ENCODE measurements around the gene FGF8. TPM values are rescaled to one million over a fixed set of nuclear protein-coding genes. Genes with fewer than 3 reads are reported as not detected.
A peak's percentile ranks its signal among the peaks of the same experiment; 100 is the strongest.

FGF8 gene
- total RNA-seq, 1 donor = not detected

DNA sequence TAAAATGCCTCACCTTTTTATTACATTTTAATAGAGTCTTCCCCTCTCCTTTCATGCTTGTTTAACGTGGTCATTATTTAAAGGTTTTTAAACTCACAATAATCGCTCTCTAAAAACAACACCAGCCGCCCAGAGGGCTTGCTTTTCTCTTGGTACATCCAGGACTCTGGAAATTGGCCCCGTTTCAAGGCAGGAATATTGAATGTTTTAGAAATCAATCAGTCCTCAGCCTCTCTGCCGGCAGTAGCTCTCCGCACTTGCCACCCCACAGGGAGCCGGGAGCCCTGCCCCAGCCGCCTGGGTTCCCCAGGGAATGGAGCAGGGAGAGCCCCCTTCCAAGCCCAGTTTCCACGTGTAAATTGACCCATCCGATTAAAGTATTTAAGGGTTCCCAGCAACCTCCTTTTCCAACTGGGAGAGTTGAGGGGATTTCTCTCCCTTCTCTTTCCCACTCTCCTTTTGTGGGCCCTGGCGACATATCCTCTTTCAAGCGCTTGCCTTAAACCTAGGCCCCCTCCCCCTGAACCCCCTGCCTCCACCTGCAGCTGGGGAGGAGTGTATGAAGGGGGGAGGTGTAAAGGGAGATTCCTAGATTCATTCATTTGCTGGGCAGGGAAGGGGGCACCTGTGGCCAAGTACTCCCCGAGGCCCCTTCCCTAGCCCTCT lies 1.9 kb downstream of the FGF8 start:
- H3K79me2 ChIP-seq (ENCODE audit: insufficient read depth, low read length) = no peaks in the 10 kb centered on the region
- H2AFZ ChIP-seq (ENCODE audit: low read length) = no peak overlapping the region
- H4K20me1 ChIP-seq (ENCODE audit: insufficient read depth, low read length) = peaks cover 14% of the 10 kb centered on the region
- H3K36me3 ChIP-seq (ENCODE audit: insufficient read depth, low read length) = no peaks in the 10 kb centered on the region
- H3K4me3 ChIP-seq (ENCODE audit: insufficient read depth, low read length) = no peak overlapping the region
- H3K4me1 ChIP-seq (ENCODE audit: insufficient read depth, low read length) = no peaks in the 10 kb centered on the region
- TF ChIP-seq CTCF (IDR thresholded peaks at IDR 0.05; ENCODE audit: extremely low read depth, low read depth, low read length) = no peak
- DNase-seq (ENCODE audit: insufficient read length, low spot score, missing footprints) = peak; percentile 81
- H3K4me2 ChIP-seq (ENCODE audit: insufficient read depth, low read length) = no peak overlapping the region
- H3K27ac ChIP-seq (ENCODE audit: low read depth, low read length) = no peak overlapping the region
- peaks cover 51% of the 10 kb centered on the region for H3K27me3 ChIP-seq (ENCODE audit: insufficient read depth, low read length)
- no peaks in the 10 kb centered on the region for H3K9me3 ChIP-seq (ENCODE audit: low read depth, low read length)

DNA sequence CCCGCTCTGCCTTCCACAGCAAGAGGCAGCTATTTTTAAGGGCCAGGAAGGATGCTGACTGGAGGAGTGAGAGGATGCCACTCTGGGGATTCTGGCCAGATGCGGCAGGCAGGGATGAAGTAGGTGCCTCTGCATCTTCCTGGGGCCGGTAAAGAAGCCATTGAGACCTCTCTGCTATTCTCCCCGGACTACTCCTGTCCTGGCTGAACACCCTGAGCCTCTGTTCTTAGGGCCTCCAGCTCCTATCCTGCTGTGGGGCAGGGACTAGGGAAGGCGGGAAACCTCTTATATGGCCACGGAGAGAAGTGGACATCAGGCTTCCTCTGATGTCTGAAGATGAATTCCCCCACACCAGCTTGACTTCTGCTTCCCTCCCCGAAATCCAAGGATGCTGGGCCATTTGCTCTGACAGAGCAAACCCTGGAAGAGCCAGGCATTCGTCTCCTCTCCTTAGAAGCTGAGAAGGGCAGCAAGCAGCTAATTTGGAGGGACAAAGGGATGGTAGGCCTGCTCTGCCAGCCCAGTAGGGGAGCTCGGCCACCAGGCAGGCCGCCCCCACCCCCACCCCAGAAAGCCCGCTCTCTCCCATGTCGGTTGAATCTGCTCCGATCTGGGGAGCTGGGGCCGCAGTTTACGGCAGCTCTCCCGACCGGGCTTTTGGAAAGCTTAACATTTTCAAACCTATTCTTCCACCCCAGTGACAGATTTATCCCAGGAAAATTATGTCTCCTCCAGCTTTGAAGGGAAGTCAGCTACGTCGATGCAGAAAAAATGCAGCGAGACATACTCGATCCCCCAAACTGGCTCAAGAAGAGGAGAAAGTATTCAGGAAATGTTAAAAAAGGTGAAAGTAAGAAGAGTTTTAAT lies 2.8 kb downstream of the FGF8 start:
- H3K36me3 ChIP-seq (ENCODE audit: insufficient read depth, low read length) = no peaks in the 10 kb centered on the region
- H3K4me3 ChIP-seq (ENCODE audit: insufficient read depth, low read length) = no peak overlapping the region
- H2AFZ ChIP-seq (ENCODE audit: low read length) = no peak overlapping the region
- H3K27me3 ChIP-seq (ENCODE audit: insufficient read depth, low read length) = peaks cover 55% of the 10 kb centered on the region
- peaks cover 7% of the 10 kb centered on the region for H4K20me1 ChIP-seq (ENCODE audit: insufficient read depth, low read length)
- H3K27ac ChIP-seq (ENCODE audit: low read depth, low read length) = no peak overlapping the region
- no peaks in the 10 kb centered on the region for H3K9me3 ChIP-seq (ENCODE audit: low read depth, low read length)
- no peak for TF ChIP-seq CTCF (IDR thresholded peaks at IDR 0.05; ENCODE audit: extremely low read depth, low read depth, low read length)
- no peak overlapping the region for H3K4me2 ChIP-seq (ENCODE audit: insufficient read depth, low read length)
- H3K79me2 ChIP-seq (ENCODE audit: insufficient read depth, low read length) = no peaks in the 10 kb centered on the region
- peak; percentile 85 for DNase-seq (ENCODE audit: insufficient read length, low spot score, missing footprints)
- H3K4me1 ChIP-seq (ENCODE audit: insufficient read depth, low read length) = no peaks in the 10 kb centered on the region

GRCh38 chr10:101772017-101772894 lies 3.7 kb downstream of the FGF8 start:
- peaks cover 2% of the 10 kb centered on the region for H4K20me1 ChIP-seq (ENCODE audit: insufficient read depth, low read length)
- H3K27ac ChIP-seq (ENCODE audit: low read depth, low read length) = no peak overlapping the region
- H3K9me3 ChIP-seq (ENCODE audit: low read depth, low read length) = no peaks in the 10 kb centered on the region
- H3K79me2 ChIP-seq (ENCODE audit: insufficient read depth, low read length) = no peaks in the 10 kb centered on the region
- peaks cover 58% of the 10 kb centered on the region for H3K27me3 ChIP-seq (ENCODE audit: insufficient read depth, low read length)
- no peak overlapping the region for H3K4me2 ChIP-seq (ENCODE audit: insufficient read depth, low read length)
- H3K4me3 ChIP-seq (ENCODE audit: insufficient read depth, low read length) = no peak overlapping the region
- TF ChIP-seq CTCF (IDR thresholded peaks at IDR 0.05; ENCODE audit: extremely low read depth, low read depth, low read length) = no peak
- H2AFZ ChIP-seq (ENCODE audit: low read length) = no peak overlapping the region
- H3K4me1 ChIP-seq (ENCODE audit: insufficient read depth, low read length) = no peaks in the 10 kb centered on the region
- no peaks in the 10 kb centered on the region for H3K36me3 ChIP-seq (ENCODE audit: insufficient read depth, low read length)
- DNase-seq (ENCODE audit: insufficient read length, low spot score, missing footprints) = peak; percentile 74
